H1 (cell line): Measurements from ENCODE around the gene APC2. TPM values are rescaled to one million over a fixed set of nuclear protein-coding genes. Genes with fewer than 3 reads are reported as not detected.

Source experiments
- ASH2L ChIP-seq: fragments of 200-600, 300-600 bp; sonication (generic); IDR thresholded peaks from one replicate; pipeline ENCODE4 v1.7.1; 2017; ENCODE audit warnings: low read length
- BCL11A ChIP-seq, 2 experiments: IDR thresholded peaks; one replicate each; pipeline ENCODE4 v1.6.1; 2011; ENCODE audit warnings: low read depth in 2 of 2, low read length in 2 of 2, mild to moderate bottlenecking in 2 of 2
- CEBPB ChIP-seq: IDR thresholded peaks from 2 replicates; pipeline ENCODE4 v1.6.1; 2012; ENCODE audit warnings: low read depth, low read length
- GABPA ChIP-seq: IDR thresholded peaks from 2 replicates; pipeline ENCODE4 v1.6.1; 2011; ENCODE audit warnings: mild to moderate bottlenecking, low read length, moderate library complexity, borderline replicate concordance; ENCODE audit not compliant: insufficient read depth
- MAFK ChIP-seq: IDR thresholded peaks from 2 replicates; pipeline ENCODE4 v1.6.1; 2012; ENCODE audit warnings: low read depth, mild to moderate bottlenecking, improper control_type of control experiment, low read length
- SP2 ChIP-seq: IDR thresholded peaks from 2 replicates; pipeline ENCODE4 v1.6.1; 2012; ENCODE audit warnings: mild to moderate bottlenecking, low read length, inconsistent platforms
- SP4 ChIP-seq: IDR thresholded peaks from 2 replicates; pipeline ENCODE4 v1.6.1; 2012; ENCODE audit warnings: low read length, inconsistent platforms
- TBP ChIP-seq: IDR thresholded peaks from 2 replicates; pipeline ENCODE4 v1.6.1; 2011; ENCODE audit warnings: low read depth, low read length, improper control_type of control experiment
- polyA plus RNA-seq, 7 experiments: library from polyadenylated mRNA; depleted of rRNA in 3 of 7; stranded (reverse) in 5 of 7; unstranded in 2 of 7; fragments of >200 nt in 5 of 7; fragments of 200-250 nt in 2 of 7; gene quantifications; 1 replicate in 5 of 7; 2 replicates in 1 of 7; 4 replicates in 1 of 7; pipeline versions ENCODE4 v1.2.1 to v1.2.3, GENCODE V29; 2011 to 2013; ENCODE audit warnings: missing spikeins in 2 of 7, mixed read lengths in 2 of 7
- total RNA-seq: library from RNA; stranded (reverse); fragmentation: NEBNext Ultra II Directional; extraction: Animal tissue kit (Norgen Biotek cat#: 25700); gene quantifications from 2 replicates; pipeline ENCODE4 v1.2.1, GENCODE V29; 2021
- TF ChIP-seq, protein P1 (sequence below): fragments of 300-600 bp; sonication (generic); IDR thresholded peaks from 2 replicates; pipeline ENCODE4 v1.7.1; 2012; ENCODE audit warnings: low read length, moderate library complexity, mild to moderate bottlenecking, inconsistent platforms; ENCODE audit not compliant: insufficient replicate concordance
- TF ChIP-seq, protein P2 (sequence below): IDR thresholded peaks from 2 replicates; pipeline ENCODE4 v1.6.1; 2011; ENCODE audit warnings: low read length, improper control_type of control experiment

The APC2 gene
- total and polyA plus RNA-seq, 2 of the 8 experiments (the other 6 are each of a cell fraction or from before 2014, with no cell fraction given): 1.3 to 4.1 TPM

DNA sequence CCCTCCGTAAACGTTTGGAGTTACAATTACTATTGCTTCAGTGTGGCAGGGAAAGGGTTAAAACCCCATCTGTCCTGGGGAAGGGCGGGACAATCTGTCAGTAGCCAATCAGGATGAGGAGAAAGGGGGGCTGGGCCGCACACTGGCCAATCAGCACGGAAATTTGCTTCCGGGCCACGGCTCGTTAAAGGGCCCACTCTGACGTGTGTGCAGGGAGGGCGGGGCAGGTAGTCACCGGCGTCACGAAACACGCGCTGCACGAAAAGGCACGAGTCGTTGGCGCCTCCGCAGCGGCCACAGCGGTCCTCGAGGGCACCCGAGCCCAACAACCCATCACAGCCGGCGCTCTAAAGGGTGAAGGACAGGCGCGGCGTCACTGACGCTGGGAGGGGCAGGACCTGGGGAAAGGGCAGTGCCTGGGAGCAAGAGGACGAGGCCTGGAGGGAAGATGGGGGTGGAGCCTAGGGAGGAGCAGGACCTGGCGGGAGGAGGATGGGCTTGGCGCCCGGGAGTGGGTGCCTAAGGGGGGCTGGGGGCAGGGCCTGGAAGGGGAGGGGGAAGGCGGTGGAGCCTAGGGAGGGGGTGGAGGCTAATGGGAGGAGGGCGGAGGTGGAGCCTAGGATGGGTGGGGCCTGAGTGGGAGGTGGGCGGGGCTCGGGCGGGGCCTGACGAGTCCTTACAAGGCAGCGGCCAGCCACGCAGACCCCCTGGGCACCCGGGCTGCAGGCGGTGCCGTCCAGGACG lies 58.0 kb downstream of the APC2 start (continued):
- TF ChIP-seq, protein P1, sequence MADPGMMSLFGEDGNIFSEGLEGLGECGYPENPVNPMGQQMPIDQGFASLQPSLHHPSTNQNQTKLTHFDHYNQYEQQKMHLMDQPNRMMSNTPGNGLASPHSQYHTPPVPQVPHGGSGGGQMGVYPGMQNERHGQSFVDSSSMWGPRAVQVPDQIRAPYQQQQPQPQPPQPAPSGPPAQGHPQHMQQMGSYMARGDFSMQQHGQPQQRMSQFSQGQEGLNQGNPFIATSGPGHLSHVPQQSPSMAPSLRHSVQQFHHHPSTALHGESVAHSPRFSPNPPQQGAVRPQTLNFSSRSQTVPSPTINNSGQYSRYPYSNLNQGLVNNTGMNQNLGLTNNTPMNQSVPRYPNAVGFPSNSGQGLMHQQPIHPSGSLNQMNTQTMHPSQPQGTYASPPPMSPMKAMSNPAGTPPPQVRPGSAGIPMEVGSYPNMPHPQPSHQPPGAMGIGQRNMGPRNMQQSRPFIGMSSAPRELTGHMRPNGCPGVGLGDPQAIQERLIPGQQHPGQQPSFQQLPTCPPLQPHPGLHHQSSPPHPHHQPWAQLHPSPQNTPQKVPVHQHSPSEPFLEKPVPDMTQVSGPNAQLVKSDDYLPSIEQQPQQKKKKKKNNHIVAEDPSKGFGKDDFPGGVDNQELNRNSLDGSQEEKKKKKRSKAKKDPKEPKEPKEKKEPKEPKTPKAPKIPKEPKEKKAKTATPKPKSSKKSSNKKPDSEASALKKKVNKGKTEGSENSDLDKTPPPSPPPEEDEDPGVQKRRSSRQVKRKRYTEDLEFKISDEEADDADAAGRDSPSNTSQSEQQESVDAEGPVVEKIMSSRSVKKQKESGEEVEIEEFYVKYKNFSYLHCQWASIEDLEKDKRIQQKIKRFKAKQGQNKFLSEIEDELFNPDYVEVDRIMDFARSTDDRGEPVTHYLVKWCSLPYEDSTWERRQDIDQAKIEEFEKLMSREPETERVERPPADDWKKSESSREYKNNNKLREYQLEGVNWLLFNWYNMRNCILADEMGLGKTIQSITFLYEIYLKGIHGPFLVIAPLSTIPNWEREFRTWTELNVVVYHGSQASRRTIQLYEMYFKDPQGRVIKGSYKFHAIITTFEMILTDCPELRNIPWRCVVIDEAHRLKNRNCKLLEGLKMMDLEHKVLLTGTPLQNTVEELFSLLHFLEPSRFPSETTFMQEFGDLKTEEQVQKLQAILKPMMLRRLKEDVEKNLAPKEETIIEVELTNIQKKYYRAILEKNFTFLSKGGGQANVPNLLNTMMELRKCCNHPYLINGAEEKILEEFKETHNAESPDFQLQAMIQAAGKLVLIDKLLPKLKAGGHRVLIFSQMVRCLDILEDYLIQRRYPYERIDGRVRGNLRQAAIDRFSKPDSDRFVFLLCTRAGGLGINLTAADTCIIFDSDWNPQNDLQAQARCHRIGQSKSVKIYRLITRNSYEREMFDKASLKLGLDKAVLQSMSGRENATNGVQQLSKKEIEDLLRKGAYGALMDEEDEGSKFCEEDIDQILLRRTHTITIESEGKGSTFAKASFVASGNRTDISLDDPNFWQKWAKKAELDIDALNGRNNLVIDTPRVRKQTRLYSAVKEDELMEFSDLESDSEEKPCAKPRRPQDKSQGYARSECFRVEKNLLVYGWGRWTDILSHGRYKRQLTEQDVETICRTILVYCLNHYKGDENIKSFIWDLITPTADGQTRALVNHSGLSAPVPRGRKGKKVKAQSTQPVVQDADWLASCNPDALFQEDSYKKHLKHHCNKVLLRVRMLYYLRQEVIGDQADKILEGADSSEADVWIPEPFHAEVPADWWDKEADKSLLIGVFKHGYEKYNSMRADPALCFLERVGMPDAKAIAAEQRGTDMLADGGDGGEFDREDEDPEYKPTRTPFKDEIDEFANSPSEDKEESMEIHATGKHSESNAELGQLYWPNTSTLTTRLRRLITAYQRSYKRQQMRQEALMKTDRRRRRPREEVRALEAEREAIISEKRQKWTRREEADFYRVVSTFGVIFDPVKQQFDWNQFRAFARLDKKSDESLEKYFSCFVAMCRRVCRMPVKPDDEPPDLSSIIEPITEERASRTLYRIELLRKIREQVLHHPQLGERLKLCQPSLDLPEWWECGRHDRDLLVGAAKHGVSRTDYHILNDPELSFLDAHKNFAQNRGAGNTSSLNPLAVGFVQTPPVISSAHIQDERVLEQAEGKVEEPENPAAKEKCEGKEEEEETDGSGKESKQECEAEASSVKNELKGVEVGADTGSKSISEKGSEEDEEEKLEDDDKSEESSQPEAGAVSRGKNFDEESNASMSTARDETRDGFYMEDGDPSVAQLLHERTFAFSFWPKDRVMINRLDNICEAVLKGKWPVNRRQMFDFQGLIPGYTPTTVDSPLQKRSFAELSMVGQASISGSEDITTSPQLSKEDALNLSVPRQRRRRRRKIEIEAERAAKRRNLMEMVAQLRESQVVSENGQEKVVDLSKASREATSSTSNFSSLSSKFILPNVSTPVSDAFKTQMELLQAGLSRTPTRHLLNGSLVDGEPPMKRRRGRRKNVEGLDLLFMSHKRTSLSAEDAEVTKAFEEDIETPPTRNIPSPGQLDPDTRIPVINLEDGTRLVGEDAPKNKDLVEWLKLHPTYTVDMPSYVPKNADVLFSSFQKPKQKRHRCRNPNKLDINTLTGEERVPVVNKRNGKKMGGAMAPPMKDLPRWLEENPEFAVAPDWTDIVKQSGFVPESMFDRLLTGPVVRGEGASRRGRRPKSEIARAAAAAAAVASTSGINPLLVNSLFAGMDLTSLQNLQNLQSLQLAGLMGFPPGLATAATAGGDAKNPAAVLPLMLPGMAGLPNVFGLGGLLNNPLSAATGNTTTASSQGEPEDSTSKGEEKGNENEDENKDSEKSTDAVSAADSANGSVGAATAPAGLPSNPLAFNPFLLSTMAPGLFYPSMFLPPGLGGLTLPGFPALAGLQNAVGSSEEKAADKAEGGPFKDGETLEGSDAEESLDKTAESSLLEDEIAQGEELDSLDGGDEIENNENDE: no peak
- peak; percentile 80 for TF ChIP-seq SP2
- TF ChIP-seq TBP: no peak
- TF ChIP-seq GABPA: no peak
- peak; percentile 75; the same call in 1 of the 2 replicates for TF ChIP-seq SP4
- peak; percentile 46 for TF ChIP-seq ASH2L
- TF ChIP-seq CEBPB: 0 out of 2 replicates have a peak, but pooled peaks have one; percentile 34
- TF ChIP-seq, protein P2, sequence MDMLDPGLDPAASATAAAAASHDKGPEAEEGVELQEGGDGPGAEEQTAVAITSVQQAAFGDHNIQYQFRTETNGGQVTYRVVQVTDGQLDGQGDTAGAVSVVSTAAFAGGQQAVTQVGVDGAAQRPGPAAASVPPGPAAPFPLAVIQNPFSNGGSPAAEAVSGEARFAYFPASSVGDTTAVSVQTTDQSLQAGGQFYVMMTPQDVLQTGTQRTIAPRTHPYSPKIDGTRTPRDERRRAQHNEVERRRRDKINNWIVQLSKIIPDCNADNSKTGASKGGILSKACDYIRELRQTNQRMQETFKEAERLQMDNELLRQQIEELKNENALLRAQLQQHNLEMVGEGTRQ: no peak
- no peak for TF ChIP-seq MAFK
- TF ChIP-seq BCL11A (IDR thresholded peaks at IDR 0.05; ENCODE audit: low read depth in 2 of 2, low read length in 2 of 2): no peak
